GM18517 (cell line): ENCODE measurements around the gene CXorf38.
"Not testable (repeated sequence)": the region's sequence is repeated elsewhere in the genome, so short reads cannot be mapped to it uniquely, and the experiment has no call there.

Source experiments
- ATAC-seq: cut with Tn5 transposase; IDR thresholded peaks from one replicate; pipeline ENCODE4 v1.9.1; 2021; ENCODE audit warnings: mild to moderate bottlenecking, moderate library complexity; ENCODE audit not compliant: unreplicated experiment

CXorf38 gene

DNA sequence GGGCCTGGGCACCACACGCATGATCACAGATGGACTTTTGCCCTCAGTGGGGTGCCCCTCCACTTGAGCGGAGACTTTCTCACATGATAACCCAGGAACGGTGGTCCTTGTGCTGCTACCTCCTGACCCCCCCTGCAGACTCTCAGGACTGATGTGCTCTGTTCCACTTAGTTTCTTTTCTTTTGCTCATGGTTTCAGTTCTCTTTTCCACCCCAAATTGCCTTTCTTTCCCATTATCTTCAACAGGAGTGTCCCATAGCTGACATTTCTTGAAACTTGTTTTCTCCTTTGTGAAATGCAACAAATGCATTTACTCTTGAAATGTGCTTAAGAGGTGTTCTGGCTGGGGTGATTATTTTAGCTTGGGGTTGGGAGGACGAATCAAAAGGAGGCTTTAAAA is 15.2 kb downstream of the CXorf38 start:
- ATAC-seq, result no peak

DNA sequence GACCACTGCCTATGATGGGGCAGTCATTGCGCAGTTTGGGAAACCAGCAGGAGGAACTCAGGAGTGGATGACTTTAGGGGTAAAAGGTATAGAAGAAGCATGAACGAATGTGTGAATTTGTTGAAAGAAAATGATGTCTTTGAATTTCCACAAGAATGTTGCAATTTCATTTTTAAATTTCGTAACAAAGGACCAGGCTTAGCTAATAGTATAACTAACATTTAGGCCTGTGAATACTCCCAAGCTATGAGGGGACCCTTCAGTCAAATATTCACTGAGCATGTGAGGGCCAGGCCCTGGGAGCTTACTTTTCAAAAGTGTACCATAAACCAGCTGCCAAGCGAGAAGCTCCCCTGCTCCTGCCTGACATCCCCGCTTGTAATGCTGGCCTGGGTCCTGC is 18.9 kb downstream of the CXorf38 start:
- no peak for ATAC-seq

DNA sequence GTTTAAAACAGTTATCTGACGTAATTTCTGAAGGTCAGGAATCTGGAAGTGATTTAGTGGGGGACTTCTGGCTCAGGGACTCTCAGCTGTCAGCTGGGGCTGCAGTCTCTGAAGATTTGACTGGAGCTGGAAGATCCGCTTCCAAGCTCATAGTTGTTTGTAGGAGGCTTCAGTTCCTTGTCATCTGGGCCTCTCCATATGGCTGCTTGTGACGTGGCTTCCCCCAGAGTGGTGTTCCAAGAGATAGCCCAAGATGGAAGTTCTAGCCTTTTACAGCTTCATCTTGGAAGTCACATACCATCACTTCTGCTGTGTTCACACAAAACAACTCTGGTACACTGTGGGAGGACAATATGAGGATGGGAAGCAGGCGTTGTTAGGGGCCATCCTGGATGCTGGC is 22.1 kb downstream of the CXorf38 start:
- no peak for ATAC-seq

DNA sequence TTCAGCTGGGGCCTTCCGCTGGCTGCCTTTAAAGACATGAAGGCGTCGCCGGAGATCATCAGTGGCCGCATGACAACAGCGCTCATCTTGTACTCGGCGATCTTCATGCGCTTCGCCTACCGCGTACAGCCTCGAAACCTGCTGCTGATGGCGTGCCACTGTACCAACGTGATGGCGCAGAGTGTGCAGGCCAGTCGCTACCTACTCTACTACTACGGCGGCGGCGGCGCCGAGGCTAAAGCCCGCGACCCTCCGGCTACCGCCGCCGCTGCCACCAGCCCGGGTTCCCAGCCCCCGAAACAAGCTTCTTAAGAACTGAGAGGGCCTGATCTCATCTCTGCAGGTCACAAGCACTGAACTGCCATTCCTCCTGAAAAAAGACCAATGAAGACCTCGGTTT is 23.7 kb downstream of the CXorf38 start:
- no peak for ATAC-seq

DNA sequence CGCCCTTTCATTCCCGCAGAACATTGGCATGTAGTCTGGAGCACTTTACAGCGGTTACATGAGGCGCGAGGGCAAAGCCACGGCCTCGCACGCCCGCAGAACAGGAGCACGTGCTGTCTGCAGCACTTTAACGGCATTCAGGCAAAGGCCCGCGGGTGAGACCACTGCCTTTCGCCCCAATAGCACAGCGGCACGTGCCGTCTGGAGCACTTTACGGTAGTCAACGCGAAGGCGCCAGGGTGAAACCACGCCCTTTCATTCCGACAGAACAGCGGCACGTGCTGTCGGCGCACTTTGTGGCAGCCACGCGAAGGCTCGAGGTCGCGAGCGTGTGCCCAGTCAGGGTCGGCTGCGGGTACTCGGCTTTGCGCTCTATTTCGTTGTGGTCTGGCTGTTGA is 24.2 kb downstream of the CXorf38 start, which contains the start of gene MPC1L:
TSS of gene MPC1L (plus strand) at position 290 of the 398 bp plus-strand sequence. CDS start 138 bp downstream, outside the sequence.
- no peak for ATAC-seq

DNA sequence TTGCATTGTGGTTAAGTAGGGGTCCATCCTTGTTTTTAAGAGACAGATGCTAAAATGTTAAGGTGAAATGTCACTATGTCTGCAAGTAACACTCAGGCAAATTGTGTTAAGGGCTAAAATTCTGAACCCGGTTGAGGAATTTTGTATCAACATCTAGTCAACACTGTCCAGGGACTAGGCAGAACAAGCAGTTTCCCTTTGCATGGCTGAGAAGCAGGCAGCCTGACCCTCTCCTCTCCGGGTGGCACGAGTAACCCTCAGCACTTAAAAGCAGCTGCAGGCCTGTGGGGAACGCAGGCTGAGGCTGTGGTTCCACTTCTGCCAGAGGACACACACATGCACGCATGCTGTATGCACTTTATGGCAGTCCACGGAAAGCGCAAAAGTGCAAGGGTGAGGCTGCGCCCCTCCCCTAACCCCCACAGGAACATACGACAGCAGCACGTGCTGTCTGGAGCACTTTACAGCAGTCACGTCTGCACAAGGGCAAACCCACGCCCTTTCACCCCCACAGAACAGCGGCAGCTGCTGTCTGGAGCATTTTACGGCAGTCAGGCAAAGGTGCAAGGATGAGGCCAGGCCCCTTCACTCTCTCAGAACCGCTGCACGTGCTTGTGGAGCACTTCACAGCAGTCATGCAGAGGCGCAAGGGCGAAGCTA is 24.8 kb downstream of the CXorf38 start:
- no peak for ATAC-seq

DNA sequence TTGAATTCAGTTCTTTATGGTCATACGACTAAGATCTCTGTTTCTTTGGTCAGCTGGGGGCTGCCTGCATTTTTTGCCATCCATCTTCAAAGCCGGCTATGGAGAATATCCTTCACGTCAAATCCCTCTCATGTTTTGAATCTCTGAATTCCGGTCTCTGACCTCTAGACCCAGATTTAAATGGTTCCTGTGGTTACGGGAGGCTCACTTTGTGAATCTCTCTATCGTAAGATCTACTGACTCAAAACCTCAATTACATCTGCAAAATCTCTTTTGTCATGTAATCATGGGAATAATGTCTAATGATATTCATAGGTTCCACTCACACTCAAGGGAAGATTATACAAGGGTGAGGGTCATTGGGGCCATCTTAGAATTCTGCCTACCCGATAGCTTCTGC is 29.8 kb downstream of the CXorf38 start:
- no peak for ATAC-seq

DNA sequence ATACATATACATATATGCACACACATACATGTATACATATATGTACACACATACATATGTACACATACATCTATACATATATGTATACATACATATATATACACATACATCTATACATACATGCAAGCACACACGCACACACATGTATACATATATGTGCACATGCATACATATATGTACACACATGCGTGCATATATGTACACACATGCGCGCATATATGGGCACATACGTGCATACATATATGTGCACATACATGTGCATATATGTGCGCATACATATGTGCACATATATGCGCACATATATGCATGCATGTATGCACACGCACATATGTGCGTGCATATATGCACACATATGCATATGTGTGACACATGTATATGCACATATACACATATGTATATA is 31.4 kb downstream of the CXorf38 start:
- ATAC-seq, result no peak

DNA sequence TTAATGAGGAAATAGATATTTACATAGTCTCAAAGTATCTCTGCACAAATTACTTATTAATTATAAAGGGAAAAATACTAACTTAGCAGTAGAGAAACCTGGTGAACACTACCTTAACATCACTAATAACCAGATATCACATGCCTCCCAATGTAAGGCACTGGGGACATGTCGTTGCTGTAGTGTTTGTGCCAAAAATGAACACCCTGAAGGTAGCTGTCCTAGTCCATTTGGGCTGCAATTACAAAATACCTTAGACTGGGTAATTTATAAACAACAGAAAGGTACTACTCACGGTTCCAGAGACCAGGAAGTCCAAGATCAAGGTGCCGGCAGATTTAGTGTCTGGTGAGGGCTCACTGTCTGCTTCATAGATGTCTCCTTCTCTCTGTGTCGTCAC is 34.9 kb downstream of the CXorf38 start:
- no peak for ATAC-seq

DNA sequence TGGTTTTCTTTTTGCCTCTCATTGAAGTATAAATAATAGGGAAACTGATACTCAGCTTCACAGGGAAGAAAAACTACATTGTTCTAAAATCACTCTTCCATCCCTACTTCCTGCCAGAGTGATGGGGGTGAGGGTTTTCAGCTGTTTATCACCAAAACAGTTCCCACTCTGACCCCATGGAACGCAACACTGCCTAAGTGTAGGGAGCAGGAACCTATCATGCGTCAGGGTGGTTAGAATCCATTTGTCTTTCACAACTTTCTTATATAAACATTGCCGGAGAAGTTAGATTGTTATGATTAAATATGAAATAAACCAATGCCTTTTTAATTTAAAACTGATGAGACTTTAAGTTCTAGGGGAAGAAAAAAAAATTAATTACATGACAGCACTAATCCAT is 40.0 kb downstream of the CXorf38 start:
- ATAC-seq, result no peak

DNA sequence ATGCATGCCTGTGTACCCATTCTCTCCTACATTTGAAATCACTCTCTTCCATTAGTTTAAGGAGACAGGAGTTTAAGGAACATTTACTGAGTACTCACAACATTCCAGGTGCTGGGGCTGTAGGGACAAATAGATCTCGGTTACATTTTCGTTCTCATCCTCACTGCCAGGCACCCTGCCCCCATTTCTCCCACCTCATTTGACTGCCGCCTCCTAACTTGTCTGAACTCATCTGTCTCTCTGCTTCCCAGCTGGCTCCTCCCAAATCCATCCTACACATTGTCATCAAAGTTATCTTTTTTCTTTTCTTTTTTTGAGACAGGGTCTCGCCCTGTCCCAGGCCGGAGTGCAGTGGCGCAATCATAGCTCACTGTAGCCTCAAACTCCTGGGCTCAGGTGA is 43.9 kb downstream of the CXorf38 start:
- ATAC-seq, result no peak

DNA sequence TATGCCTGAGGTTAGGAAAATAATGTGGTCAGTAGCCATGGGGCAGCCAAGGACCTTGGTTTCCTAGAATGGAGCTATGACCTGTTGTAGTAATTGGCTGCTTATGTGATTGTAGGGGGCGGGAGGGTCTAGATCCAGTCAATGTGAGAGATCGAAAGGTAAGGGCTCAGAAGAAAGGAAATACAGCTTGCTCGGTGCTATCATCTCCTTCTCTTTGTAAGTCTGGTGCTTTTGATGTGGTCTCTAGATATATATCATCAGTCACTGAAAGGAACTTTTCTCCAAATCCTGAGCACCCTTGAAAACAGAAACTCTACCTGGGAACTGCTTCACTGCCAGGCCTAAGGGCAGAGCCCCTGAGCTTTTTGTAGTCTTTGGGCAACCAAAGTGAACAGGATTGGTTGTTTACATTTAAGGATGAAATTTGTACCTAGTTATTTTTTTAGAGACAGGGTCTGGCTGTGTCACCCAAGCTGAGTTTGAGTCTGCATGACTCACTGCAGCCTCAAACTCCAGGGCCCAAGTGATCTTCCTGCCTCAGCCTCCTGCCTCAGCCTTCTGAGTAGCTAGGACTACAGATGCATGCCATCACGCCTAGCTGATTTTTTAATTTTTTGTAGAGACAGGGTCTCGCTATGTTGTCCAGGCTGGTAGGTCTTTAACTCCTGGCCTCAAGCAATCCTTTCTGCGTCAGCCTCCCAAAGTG is 57.6 kb downstream of the CXorf38 start:
- ATAC-seq, result not testable (repeated sequence)

DNA sequence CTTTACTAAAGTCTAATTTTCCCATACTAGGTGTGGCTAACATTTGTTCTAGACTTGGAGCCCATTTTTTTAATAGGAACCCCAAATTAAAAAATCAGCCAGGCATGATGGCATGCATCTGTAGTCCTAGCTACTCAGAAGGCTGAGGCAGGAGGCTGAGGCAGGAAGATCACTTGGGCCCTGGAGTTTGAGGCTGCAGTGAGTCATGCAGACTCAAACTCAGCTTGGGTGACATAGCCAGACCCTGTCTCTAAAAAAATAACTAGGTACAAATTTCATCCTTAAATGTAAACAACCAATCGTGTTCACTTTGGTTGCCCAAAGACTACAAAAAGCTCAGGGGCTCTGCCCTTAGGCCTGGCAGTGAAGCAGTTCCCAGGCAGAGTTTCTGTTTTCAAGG is 59.7 kb downstream of the CXorf38 start:
- not testable (repeated sequence) for ATAC-seq

DNA sequence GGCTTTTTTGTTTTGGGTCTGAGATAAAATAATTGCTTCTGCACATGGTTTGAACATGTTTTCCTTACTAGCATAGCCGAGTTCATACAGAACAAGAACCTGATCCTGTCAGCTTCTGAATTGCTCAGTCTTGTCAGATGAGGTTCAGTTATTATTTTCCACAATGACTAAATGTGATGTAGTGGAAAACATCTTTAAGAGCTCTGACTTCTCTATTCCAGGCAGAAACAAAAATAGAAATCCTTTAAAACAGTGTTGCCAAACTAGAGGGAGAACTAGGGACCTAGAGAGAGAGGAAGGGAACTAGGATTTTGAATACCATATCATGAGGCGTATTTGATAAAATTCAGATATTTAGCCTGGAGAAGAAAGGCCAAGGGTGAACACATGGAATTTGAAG is 64.5 kb downstream of the CXorf38 start:
- ATAC-seq, result no peak

DNA sequence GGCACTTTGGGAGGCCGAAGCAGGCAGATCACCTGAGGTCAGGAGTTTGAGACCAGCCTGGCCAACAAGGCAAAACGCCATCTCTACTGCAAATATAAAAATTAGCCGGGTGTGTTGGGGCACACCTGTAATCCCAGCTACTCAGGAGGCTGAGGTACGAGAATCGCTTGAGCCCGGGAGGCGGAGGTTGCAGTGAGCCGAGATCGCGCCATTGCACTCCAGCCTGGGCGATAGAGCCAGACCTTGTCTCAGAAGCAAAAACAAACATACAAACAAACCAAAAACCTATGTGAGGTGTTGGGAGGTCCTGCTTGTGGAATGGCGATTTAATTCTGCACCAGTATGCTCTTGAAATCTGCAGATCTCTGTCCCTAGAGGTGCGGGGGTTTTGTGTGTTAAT is 65.2 kb downstream of the CXorf38 start:
- ATAC-seq, result not testable (repeated sequence)

DNA sequence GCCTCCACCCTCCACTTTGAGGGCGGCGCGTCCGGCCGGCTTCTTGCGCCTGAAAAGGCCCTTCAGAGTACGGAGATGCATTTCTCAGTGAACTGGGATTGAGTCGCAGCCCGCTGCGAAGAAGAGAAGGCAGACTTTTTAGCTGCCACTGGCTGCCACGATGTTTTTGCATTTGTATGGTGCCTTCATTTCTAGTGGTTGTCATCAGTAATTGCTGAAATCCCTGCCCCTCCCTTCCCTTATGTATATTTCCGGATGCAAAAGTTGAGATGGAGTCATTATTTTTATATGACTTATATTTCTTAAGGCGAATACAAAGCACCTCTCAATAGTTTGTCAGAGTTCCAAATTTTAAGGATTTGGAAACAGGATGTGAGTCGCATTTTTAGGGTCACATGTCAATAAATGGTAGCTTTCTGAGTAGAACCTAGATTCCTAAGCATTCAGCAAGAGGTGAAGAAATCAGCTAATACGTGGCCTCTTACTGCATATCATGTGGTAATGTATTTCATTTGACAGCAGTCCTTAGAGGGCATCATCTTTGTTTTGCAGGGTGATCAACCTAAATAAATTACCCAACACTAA is 65.9 kb downstream of the CXorf38 start:
- no peak for ATAC-seq

DNA sequence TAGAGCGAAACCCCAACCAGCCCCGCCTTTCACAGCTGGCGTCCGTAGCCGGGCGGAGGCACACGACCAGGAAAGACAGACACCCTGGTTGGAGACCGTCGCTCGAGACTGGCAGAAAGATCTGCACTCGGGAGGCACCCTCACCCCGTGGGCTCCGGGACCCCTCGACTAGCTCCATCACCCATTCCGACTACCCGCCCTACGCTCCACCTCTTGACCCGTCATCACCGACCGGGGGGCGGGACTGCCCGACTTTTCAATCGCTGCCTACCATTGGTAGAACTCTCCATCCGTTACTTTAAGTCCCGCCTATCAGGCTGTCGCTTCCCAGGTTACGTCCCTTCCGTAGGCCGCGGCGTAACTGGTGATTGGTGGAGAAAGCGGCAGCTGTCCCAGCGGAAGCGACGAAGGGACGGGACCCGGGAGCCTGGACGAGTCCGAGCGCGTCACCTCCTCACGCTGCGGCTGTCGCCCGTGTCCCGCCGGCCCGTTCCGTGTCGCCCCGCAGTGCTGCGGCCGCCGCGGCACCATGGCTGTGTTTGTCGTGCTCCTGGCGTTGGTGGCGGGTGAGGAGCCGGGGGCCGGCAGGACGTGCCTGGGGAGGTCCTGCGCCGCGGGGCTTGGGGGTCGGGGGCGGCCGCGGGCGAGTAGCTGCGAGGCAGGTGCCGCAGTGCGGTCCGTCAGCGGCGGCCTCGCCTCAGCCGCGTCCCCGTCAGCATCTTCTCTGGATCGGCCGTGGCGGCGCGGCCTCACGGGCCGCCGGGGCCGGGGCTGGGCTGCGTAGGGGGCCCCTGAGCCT is 66.6 kb downstream of the CXorf38 start, which contains the start of gene ATP6AP2:
TSS of gene ATP6AP2 (plus strand) at position 434 of the 799 bp plus-strand sequence. CDS start at position 530, 96 bp downstream.
- ATAC-seq, result peak; percentile 96

DNA sequence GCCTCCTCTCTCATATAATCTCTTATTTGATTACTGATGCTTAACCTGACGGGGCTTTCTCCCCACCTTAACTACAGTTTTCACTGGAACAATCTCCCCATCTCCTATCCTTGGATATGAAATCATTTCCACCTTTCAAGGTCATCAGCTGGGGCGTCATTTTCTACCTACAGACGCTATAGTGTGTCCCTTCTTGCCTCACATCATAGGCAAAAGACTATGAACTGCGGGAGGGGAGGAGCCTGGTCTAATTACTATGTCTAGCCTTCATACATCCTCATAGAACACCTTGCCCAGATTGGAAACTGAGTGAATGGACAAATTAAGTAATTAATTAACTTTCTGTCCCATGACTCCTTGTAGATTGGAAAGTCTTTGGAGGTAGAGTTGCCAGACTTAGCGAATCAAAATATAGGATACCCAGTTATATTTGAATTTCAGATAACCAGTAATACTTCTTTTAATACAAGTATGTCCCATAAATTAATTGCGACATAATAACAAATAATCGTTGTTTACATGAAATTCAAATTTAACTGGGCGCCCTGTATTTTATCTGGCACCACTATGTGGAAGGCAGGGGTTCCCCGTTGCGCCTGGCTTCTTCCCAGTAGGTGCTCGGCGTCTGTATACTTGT is 67.3 kb downstream of the CXorf38 start:
- ATAC-seq, result no peak

DNA sequence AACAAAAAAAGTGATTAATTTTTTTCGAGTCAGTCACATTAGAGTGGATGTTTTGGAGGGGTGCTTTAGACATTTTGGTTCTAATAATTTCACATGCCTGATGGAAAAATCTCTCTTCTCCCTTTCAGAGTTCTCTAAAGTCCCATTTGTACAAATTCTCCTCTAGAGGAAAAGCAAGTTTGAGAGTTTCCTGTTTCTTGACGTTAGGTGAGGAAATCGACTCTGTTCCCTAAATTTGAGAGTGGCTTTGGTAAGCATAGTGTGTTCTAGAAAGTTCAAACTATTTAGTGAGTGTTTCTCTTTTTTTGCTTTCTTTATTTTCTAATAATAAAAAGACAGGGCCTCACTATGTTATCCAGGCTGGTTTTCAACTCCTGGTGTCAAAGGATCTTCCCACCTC is 68.2 kb downstream of the CXorf38 start:
- no peak for ATAC-seq

DNA sequence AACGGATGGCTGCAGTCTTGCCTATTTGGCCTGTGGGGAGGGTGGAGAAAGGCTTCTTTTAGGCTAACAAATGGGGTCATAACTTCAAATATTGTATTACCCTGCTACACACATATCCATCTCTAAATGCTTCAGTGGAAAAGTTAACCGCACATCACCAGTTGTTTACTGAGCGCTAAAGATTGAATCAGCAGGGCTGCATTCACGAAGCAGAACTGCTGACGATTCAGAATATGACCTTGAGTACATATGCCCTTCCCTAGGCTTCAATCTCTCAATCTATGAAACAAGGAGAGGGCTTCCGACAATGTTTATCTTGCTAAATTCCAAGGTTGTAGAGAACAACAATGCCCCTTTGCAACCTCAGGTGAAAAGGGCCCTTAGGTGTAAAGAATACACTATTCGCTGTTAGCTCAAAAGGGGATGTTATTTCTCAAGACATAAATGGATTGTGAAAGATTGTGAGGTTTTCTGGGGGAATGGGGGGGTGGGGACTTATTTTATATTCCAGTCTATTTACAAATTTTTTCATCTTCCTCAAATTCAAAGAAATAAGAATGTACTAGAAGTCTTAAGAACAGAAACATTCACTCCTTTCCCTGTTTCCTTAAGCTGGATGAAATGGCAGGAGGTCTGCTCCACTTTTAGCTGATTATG is 69.2 kb downstream of the CXorf38 start:
- no peak for ATAC-seq
